Fibroblast of skin of abdomen (primary cell): Measurements from ENCODE around the gene UTF1.
A peak's percentile ranks its signal among the peaks of the same experiment; 100 is the strongest.
"Not testable (repeated sequence)": the region's sequence is repeated elsewhere in the genome, so short reads cannot be mapped to it uniquely, and the experiment has no call there.

Source experiments
- DNase-seq: peaks from one replicate; pipeline ENCODE4 v3.0.0-alpha.2; 2013

UTF1 gene

GRCh38 chr10:133248334-133248715 is 18.3 kb downstream of the UTF1 start:
- DNase-seq, result no peak

GRCh38 chr10:133249094-133249780 is 19.2 kb downstream of the UTF1 start:
- DNase-seq, result no peak

- no peak for DNase-seq
These were observed 20.1 kb downstream of the UTF1 start for GRCh38 chr10:133249975-133250754.

GRCh38 chr10:133251388-133252222 is 21.6 kb downstream of the UTF1 start:
- DNase-seq, result no peak

- DNase-seq, result no peak
These were observed 22.2 kb downstream of the UTF1 start for GRCh38 chr10:133252223-133252552.

GRCh38 chr10:133253361-133253955 is 23.4 kb downstream of the UTF1 start:
- no peak for DNase-seq

GRCh38 chr10:133254421-133255120 is 24.6 kb downstream of the UTF1 start:
- no peak for DNase-seq

- no peak for DNase-seq
These were observed 25.3 kb downstream of the UTF1 start for GRCh38 chr10:133255323-133255722.

- peak; percentile 12 for DNase-seq
These were observed 27.6 kb downstream of the UTF1 start for GRCh38 chr10:133257489-133258065.

GRCh38 chr10:133258066-133258817 is 28.2 kb downstream of the UTF1 start:
- no peak for DNase-seq

- peak; percentile 97 for DNase-seq
These were observed 29.0 kb downstream of the UTF1 start for GRCh38 chr10:133258818-133259601.

GRCh38 chr10:133259602-133259989 is 29.6 kb downstream of the UTF1 start:
- no peak for DNase-seq

- peak; percentile 10 for DNase-seq
These were observed 31.1 kb downstream of the UTF1 start for GRCh38 chr10:133260895-133261725.

GRCh38 chr10:133261726-133262325 is 31.8 kb downstream of the UTF1 start:
- peak; percentile 75 for DNase-seq

GRCh38 chr10:133262696-133263095 is 32.7 kb downstream of the UTF1 start:
- no peak for DNase-seq

GRCh38 chr10:133263674-133264073 is 33.7 kb downstream of the UTF1 start:
- no peak for DNase-seq

- DNase-seq, result no peak
These were observed 34.4 kb downstream of the UTF1 start for GRCh38 chr10:133264461-133264860.

- not testable (repeated sequence) for DNase-seq
These were observed 35.0 kb downstream of the UTF1 start for GRCh38 chr10:133265052-133265451.
